Heart left ventricle (tissue), 16 donors: ENCODE measurements around the gene MKNK1. TPM values are rescaled to one million over a fixed set of nuclear protein-coding genes. Genes with fewer than 3 reads are reported as not detected.

ENCODE experiments used
- ATAC-seq, 4 donors: fragments of 200-7000 bp; cut with Tn5 transposase; one replicate each; pipeline ENCODE4 v1.9.1; 2020 to 2022; ENCODE audit warnings: moderate library complexity in 4 of 4, mild to moderate bottlenecking in 3 of 4, moderate number of reproducible peaks in 1 of 4
- DNase-seq, 5 donors: peaks; one replicate each; pipeline ENCODE4 v3.0.0-alpha.2; 2020
- H3K27ac ChIP-seq, 12 donors: fragments of 200-600 bp; sonication (generic) in 4 of 12; one replicate each; pipeline versions ENCODE4 v1.5.0 to v1.8.0; 2016 to 2022; ENCODE audit warnings: mild to moderate bottlenecking in 2 of 12
- H3K27me3 ChIP-seq, 9 donors: fragments of 200-600 bp; sonication (generic) in 2 of 9; one replicate each; pipeline versions ENCODE4 v1.5.1 to v1.8.0; 2016 to 2022; ENCODE audit warnings: mild to moderate bottlenecking in 3 of 9
- H3K36me3 ChIP-seq, 9 donors: fragments of 200-600 bp; sonication (generic) in 2 of 9; one replicate each; pipeline versions ENCODE4 v1.5.0 to v1.8.0; 2018 to 2022; ENCODE audit warnings: mild to moderate bottlenecking in 2 of 9
- H3K4me1 ChIP-seq, 12 donors: fragments of 200-600 bp; sonication (generic) in 4 of 12; one replicate each; pipeline versions ENCODE4 v1.5.0 to v1.8.0; 2016 to 2022; ENCODE audit warnings: mild to moderate bottlenecking in 3 of 12
- H3K4me3 ChIP-seq, 12 donors: fragments of 200-600 bp; sonication (generic) in 4 of 12; one replicate each; pipeline versions ENCODE4 v1.5.0 to v1.8.0; 2017 to 2022; ENCODE audit warnings: mild to moderate bottlenecking in 9 of 12, moderate library complexity in 4 of 12
- H3K9me3 ChIP-seq, 12 donors: fragments of 200-600 bp; sonication (generic) in 4 of 12; one replicate each; pipeline versions ENCODE4 v1.5.0 to v1.8.0; 2016 to 2022; ENCODE audit warnings: mild to moderate bottlenecking in 1 of 12
- POLR2A ChIP-seq, 2 donors: fragments of 450-650 bp; IDR thresholded peaks; one replicate each; pipeline ENCODE4 v1.6.1; 2017; ENCODE audit warnings: antibody characterized with exemption in 2 of 2, mild to moderate bottlenecking in 2 of 2, moderate library complexity in 2 of 2
- WGBS, 4 donors: extraction: QIAGEN DNeasy Blood & Tissue Kit in 2 of 4; methylation state at CpG; one replicate each; pipeline versions ENCODE4 v1.1.5 to v1.1.7; 2013 to 2018; 5-methylcytosine and 5-hydroxymethylcytosine counted together
- intact Hi-C, 10 donors: fragments of 100-400 bp; cut with DNase I; formaldehyde crosslinking; loops; one replicate each; pipeline versions ENCODE4 v1.11.1 to v1.14.2; 2022
- polyA plus RNA-seq, 2 donors: library from polyadenylated mRNA; stranded (reverse); fragments of 200-250 nt; gene quantifications; one replicate each; pipeline ENCODE4 v1.2.3, GENCODE V29; 2013
- total RNA-seq, 9 donors: library from RNA; depleted of rRNA in 2 of 9; stranded (reverse); fragments of >200 nt in 2 of 9; fragmentation: NEBNext Ultra II Directional in 3 of 9; extraction: Animal tissue kit (Norgen Biotek cat#: 25700) in 3 of 9; gene quantifications; one replicate each; pipeline versions ENCODE4 v1.1.0 to v1.2.4, GENCODE V29; 2016 to 2023
- TF ChIP-seq, protein P1 (sequence below), 12 donors: fragments of 200-600 bp; sonication (generic) in 4 of 12; IDR thresholded peaks; one replicate each; pipeline versions ENCODE4 v1.5.0 to v1.8.0; 2018 to 2022; ENCODE audit warnings: antibody characterized with exemption in 12 of 12, mild to moderate bottlenecking in 5 of 12
- donor health status: ischemic (EF 13 %, LVEDD 7.1; RV severe dilation, severe dysfunction).
- donor health status: healthy with polysubstance abuse.
- donor health status: DM: no; HTN: yes; CAD: no.
- donor health status: DM: no; HTN: no; CAD: no.
- donor health status: ischemic (EF 25% LVEDD 6.9; RV normal size, moderate dysfunction).
- donor health status: ischemic (EF 25% LVEDD 5.7; RV mildly dilated, moderate dysfunction).
- donor health status: healthy.
- donor health status: DM: yes; HTN: yes; CAD: no.
- donor health status: ischemic (EF 35%, LVEDD 5.7; RV mildly dilated, moderate dysfunction).
- donor health status: nonischemic (EF 11% LVEDD 7.7; RV severe dilation, severe dysfunction).
- donor health status: DM: yes; HTN: yes; CAD: no.
- donor health status: PGD.
- donor health status: ischemic (EF 29% LVEDD 5.4; RV normal size, mild dysfunction).
- donor health status: nonischemic (EF 23%, LVEDD 6.1; RV moderate dilation, normal function).

Gene MKNK1
- total and polyA plus RNA-seq, 11 donors = 23.1 to 77.6 (median 35.3) TPM

DNA sequence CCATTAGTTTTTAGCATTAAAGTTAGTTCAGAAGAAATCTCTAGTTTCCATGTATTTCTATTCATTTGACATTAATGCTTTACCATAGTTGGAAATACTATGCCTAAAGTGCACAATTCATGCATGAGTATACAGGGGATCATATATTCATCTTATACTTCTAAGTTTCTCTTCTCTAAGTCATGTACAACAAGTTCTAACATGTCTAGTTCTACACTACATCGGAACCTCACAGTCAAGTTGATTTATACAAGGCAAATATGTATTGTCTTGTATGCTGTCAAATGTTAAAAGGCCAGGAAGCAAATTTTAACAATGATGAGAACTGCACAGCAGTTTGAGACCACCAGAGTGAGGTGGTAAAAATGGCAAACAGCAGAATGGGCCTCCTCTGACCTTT is 35.5 kb upstream of the MKNK1 start:
- H3K4me1 ChIP-seq = peaks cover 0 to 34% (median 21%) of the 10 kb centered on the region in 12 donors
- peaks cover 0 to 78% (median 66%) of the 10 kb centered on the region in 9 donors for H3K36me3 ChIP-seq
- 91 to 100% (median 95%) methylated on average over 1 of the region's 1 CpG for WGBS, 4 donors
- H3K9me3 ChIP-seq = no peaks in the 10 kb centered on the region
- DNase-seq (no peak), ATAC-seq (no peak)
- intact Hi-C loops = no loop called here
- peak overlapping the region in 2 of 12 donors; percentile 22 to 76 for H3K27ac ChIP-seq
- TF ChIP-seq, protein P1, sequence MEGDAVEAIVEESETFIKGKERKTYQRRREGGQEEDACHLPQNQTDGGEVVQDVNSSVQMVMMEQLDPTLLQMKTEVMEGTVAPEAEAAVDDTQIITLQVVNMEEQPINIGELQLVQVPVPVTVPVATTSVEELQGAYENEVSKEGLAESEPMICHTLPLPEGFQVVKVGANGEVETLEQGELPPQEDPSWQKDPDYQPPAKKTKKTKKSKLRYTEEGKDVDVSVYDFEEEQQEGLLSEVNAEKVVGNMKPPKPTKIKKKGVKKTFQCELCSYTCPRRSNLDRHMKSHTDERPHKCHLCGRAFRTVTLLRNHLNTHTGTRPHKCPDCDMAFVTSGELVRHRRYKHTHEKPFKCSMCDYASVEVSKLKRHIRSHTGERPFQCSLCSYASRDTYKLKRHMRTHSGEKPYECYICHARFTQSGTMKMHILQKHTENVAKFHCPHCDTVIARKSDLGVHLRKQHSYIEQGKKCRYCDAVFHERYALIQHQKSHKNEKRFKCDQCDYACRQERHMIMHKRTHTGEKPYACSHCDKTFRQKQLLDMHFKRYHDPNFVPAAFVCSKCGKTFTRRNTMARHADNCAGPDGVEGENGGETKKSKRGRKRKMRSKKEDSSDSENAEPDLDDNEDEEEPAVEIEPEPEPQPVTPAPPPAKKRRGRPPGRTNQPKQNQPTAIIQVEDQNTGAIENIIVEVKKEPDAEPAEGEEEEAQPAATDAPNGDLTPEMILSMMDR (IDR thresholded peaks at IDR 0.05) = no peak
- no peak for TF ChIP-seq POLR2A (IDR thresholded peaks at IDR 0.05)
- no peak overlapping the region for H3K4me3 ChIP-seq
- no peaks in the 10 kb centered on the region for H3K27me3 ChIP-seq

DNA sequence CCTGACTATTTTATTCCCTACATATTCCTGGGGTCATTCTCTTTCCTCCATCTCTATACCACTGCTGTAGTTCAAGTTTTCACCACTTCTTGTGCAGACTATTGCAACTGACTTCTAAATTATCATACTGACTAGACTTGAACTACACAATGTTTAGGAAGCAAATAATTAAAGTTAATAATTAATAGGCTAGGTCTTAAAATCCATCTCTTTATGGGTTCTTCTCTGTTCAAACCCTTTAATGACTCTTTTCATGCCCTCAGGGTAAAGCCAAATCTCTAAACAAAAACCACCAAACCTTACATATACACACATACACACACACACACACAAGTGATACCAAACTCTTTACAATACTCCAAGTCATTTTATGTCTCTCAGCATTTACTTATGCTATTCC is 34.9 kb upstream of the MKNK1 start:
- H3K27me3 ChIP-seq = no peaks in the 10 kb centered on the region
- H3K9me3 ChIP-seq = no peaks in the 10 kb centered on the region
- H3K36me3 ChIP-seq = peaks cover 0 to 78% (median 68%) of the 10 kb centered on the region in 9 donors
- TF ChIP-seq POLR2A (IDR thresholded peaks at IDR 0.05) = no peak
- TF ChIP-seq, protein P1 (IDR thresholded peaks at IDR 0.05) = no peak
- DNase-seq (no peak), ATAC-seq (no peak)
- H3K27ac ChIP-seq = peak overlapping the region in 4 of 12 donors; percentile 22 to 91 (median 82)
- intact Hi-C loops = no loop called here
- H3K4me3 ChIP-seq = no peak overlapping the region
- peaks cover 0 to 31% (median 21%) of the 10 kb centered on the region in 12 donors for H3K4me1 ChIP-seq

DNA sequence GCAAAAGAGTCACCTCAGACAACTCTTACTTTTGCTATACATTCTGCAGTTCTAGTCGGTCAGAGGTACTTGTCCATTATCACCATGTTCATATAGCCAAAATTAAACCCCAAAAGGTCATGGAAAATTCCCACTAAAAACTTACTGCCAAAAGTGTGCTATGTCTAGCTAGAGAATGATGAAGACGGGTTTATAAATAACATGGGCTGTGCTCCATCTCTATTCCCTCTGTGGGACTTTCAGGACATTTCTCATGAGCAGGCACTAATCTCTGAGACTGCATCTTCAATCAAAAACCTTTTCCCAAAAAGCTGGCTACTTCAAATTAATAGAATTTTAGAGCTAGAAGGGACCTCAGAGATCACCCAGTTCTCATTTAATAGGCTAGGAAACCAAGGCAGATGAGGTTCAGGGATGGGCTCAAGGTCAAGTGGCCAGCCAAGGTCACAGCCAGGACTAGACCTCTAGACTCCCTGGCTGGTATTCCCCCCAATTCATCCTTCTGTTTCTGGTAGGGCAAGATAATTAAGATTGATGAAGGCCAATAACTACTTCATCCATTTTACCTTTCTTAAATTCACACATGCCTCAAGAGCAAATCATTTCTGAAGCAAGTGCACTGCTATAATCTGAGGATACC is 33.5 kb upstream of the MKNK1 start:
- Histone ChIP-seq H3K27me3 (no peaks in the 10 kb centered on the region), H3K27ac (peak overlapping the region; percentile 52 to 91 (median 82)), H3K9me3 (no peaks in the 10 kb centered on the region), H3K4me1 (peaks cover 0 to 21% (median 13%) of the 10 kb centered on the region in 12 donors), H3K4me3 (no peak overlapping the region), H3K36me3 (peaks cover 0 to 78% (median 68%) of the 10 kb centered on the region in 9 donors)
- ATAC-seq = peak; percentile 78 to 87 (median 84)
- WGBS, 4 donors = 14 to 25% (median 18%) methylated on average over 2 of the region's 2 CpGs
- no peak for DNase-seq
- TF ChIP-seq POLR2A (IDR thresholded peaks at IDR 0.05) = no peak
- TF ChIP-seq, protein P1 (IDR thresholded peaks at IDR 0.05) = no peak
- intact Hi-C loops = no loop called here

DNA sequence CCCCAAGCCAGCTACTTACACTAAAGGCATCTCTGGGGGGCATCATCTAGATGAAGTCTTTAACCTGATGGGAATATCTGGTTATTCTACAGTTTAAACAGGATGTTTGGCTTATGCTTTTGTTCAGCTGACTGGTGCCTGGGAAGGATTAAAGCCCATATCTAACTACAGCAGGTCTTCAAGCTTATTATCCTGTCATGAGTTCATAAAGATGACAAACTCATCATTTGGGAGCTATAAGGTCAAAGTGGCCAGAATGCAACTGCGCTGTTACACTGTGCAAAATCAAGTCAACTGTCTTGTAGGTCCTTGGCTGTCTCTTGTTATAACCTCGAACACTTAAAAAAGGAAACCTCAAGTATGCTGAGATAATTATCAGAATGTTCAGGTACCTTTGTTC is 31.1 kb upstream of the MKNK1 start:
- Histone ChIP-seq H3K27ac (no peak overlapping the region), H3K36me3 (peaks cover 0 to 78% (median 68%) of the 10 kb centered on the region in 9 donors), H3K27me3 (no peaks in the 10 kb centered on the region), H3K9me3 (no peaks in the 10 kb centered on the region), H3K4me1 (peaks cover 0 to 18% (median 10%) of the 10 kb centered on the region in 12 donors), H3K4me3 (no peak overlapping the region)
- TF ChIP-seq, protein P1 (IDR thresholded peaks at IDR 0.05) = no peak
- 92 to 100% (median 98%) methylated on average over 2 of the region's 2 CpGs for WGBS, 4 donors
- no peak for DNase-seq
- intact Hi-C loops = no loop called here
- no peak for ATAC-seq
